Smooth muscle cell (in vitro differentiated cells): ENCODE results near the gene ARNT2. TPM values are rescaled to one million over a fixed set of nuclear protein-coding genes. Genes with fewer than 3 reads are reported as not detected.

ENCODE experiments used
- DNase-seq: peaks from one replicate; lab custom pipeline; 2025; ENCODE audit not compliant: unreplicated experiment; lab: John Stamatoyannopoulos, UW
- H2AFZ ChIP-seq: fragments of 200-600 bp; sonication (generic); 2 replicates; pipeline ENCODE4 v1.6.0; 2016; ENCODE audit warnings: antibody characterized with exemption, low read depth, mild to moderate bottlenecking
- H3F3A ChIP-seq: fragments of 200-600 bp; sonication (generic); 2 replicates; pipeline ENCODE4 v1.6.0; 2017; ENCODE audit warnings: antibody characterized with exemption, low read depth
- H3K27ac ChIP-seq: fragments of 200-600 bp; sonication (generic); 2 replicates; pipeline ENCODE4 v1.5.1; 2016; ENCODE audit warnings: low read depth, mild to moderate bottlenecking
- H3K27me3 ChIP-seq: fragments of 200-600 bp; sonication (generic); 2 replicates; pipeline ENCODE4 v1.6.1; 2016; ENCODE audit warnings: low read depth, mild to moderate bottlenecking
- H3K36me3 ChIP-seq: fragments of 200-600 bp; sonication (generic); 2 replicates; pipeline ENCODE4 v1.5.1; 2016; ENCODE audit warnings: low read depth
- H3K4me1 ChIP-seq: fragments of 200-600 bp; sonication (generic); 2 replicates; pipeline ENCODE4 v1.5.1; 2016; ENCODE audit warnings: low read depth
- H3K4me2 ChIP-seq: fragments of 200-600 bp; sonication (generic); 2 replicates; pipeline ENCODE4 v1.6.0; 2016; ENCODE audit warnings: mild to moderate bottlenecking
- H3K4me3 ChIP-seq: fragments of 200-600 bp; sonication (generic); 2 replicates; pipeline ENCODE4 v1.5.1; 2016; ENCODE audit warnings: mild to moderate bottlenecking
- H3K79me2 ChIP-seq: fragments of 200-600 bp; sonication (generic); 2 replicates; pipeline ENCODE4 v1.6.0; 2016; ENCODE audit warnings: low read depth, mild to moderate bottlenecking
- H3K9ac ChIP-seq: fragments of 200-600 bp; sonication (generic); 2 replicates; pipeline ENCODE4 v1.6.0; 2016; ENCODE audit warnings: low read depth
- H3K9me3 ChIP-seq: fragments of 200-600 bp; sonication (generic); replicated peaks from 2 replicates; pipeline ENCODE4 v1.5.1; 2016; ENCODE audit warnings: low read depth
- H4K20me1 ChIP-seq: fragments of 200-600 bp; sonication (generic); 2 replicates; pipeline ENCODE4 v1.6.0; 2016; ENCODE audit warnings: low read depth
- CTCF ChIP-seq: fragments of 200-600 bp; sonication (generic); IDR thresholded peaks from 2 replicates; pipeline ENCODE4 v1.5.1; 2017; ENCODE audit warnings: borderline replicate concordance, mild to moderate bottlenecking, antibody characterized with exemption; ENCODE audit not compliant: insufficient read depth, poor library complexity, severe bottlenecking
- WGBS: methylation state at CpG from one replicate; pipeline ENCODE4 v1.1.7; 2016; ENCODE audit warnings: low lambda C conversion rate; 5-methylcytosine and 5-hydroxymethylcytosine counted together
- polyA plus RNA-seq: library from polyadenylated mRNA; unstranded; fragments of >200 nt; fragmentation: Nextera tagmentation; extraction: Ambion mirVana; gene quantifications from 2 replicates; pipeline ENCODE4 v1.2.1, GENCODE V29; 2016
- total RNA-seq: library from RNA; depleted of rRNA; stranded (reverse); fragments of >200 nt; gene quantifications from 2 replicates; pipeline ENCODE4 v1.2.3, GENCODE V29; 2014

The ARNT2 gene
- total and polyA plus RNA-seq, 2 experiments from 2014 or later, result 0.55 to 2.8 TPM

- no peaks in the 10 kb centered on the region for H3K27me3 ChIP-seq
- H2AFZ ChIP-seq, result no peak overlapping the region
- H3F3A ChIP-seq, result no peaks in the 10 kb centered on the region
- TF ChIP-seq CTCF, result no peak
- no peak overlapping the region for H3K27ac ChIP-seq
- WGBS, result 96% methylated on average over 2 of the region's 2 CpGs
- peaks cover 5% of the 10 kb centered on the region for H3K4me1 ChIP-seq
- H3K9ac ChIP-seq, result no peak overlapping the region
- H3K79me2 ChIP-seq, result no peaks in the 10 kb centered on the region
- no peaks in the 10 kb centered on the region for H4K20me1 ChIP-seq
- no peaks in the 10 kb centered on the region for H3K36me3 ChIP-seq
- H3K4me2 ChIP-seq, result no peak overlapping the region
- H3K4me3 ChIP-seq, result no peak overlapping the region
- H3K9me3 ChIP-seq, result no peaks in the 10 kb centered on the region
- no peak for DNase-seq
Observed at GRCh38 chr15:80458580-80458979, 54.4 kb downstream of the ARNT2 start.

GRCh38 chr15:80459380-80459779 lies 55.2 kb downstream of the ARNT2 start:
- Histone ChIP-seq H3F3A (no peaks in the 10 kb centered on the region), H4K20me1 (no peaks in the 10 kb centered on the region), H3K27me3 (no peaks in the 10 kb centered on the region), H3K27ac (no peak overlapping the region), H3K36me3 (no peaks in the 10 kb centered on the region), H3K4me3 (no peak overlapping the region), H3K4me1 (peaks cover 5% of the 10 kb centered on the region), H3K9ac (no peak overlapping the region), H2AFZ (no peak overlapping the region), H3K4me2 (no peak overlapping the region), H3K79me2 (no peaks in the 10 kb centered on the region), H3K9me3 (no peaks in the 10 kb centered on the region)
- DNase-seq, result no peak
- no peak for TF ChIP-seq CTCF
- WGBS, result 63% methylated on average over 6 of the region's 6 CpGs

GRCh38 chr15:80459818-80460217 lies 55.6 kb downstream of the ARNT2 start:
- H3K27me3 ChIP-seq, result no peaks in the 10 kb centered on the region
- H2AFZ ChIP-seq, result no peak overlapping the region
- H3K27ac ChIP-seq, result no peak overlapping the region
- no peak overlapping the region for H3K4me2 ChIP-seq
- H4K20me1 ChIP-seq, result no peaks in the 10 kb centered on the region
- no peak for TF ChIP-seq CTCF
- H3F3A ChIP-seq, result no peaks in the 10 kb centered on the region
- 90% methylated on average over 3 of the region's 3 CpGs for WGBS
- peaks cover 5% of the 10 kb centered on the region for H3K4me1 ChIP-seq
- no peaks in the 10 kb centered on the region for H3K79me2 ChIP-seq
- no peaks in the 10 kb centered on the region for H3K9me3 ChIP-seq
- H3K4me3 ChIP-seq, result no peak overlapping the region
- no peak for DNase-seq
- no peaks in the 10 kb centered on the region for H3K36me3 ChIP-seq
- H3K9ac ChIP-seq, result no peak overlapping the region

GRCh38 chr15:80461356-80462095 lies 57.3 kb downstream of the ARNT2 start:
- no peak for DNase-seq
- 94% methylated on average over 13 of the region's 14 CpGs for WGBS
- H3K4me2 ChIP-seq, result no peak overlapping the region

More at GRCh38 chr15:80461356-80462095, 57.3 kb downstream of the ARNT2 start:
- H3K4me3 ChIP-seq, result no peak overlapping the region
- H2AFZ ChIP-seq, result no peak overlapping the region
- no peaks in the 10 kb centered on the region for H3F3A ChIP-seq
- no peaks in the 10 kb centered on the region for H4K20me1 ChIP-seq
- no peaks in the 10 kb centered on the region for H3K27me3 ChIP-seq
- H3K9ac ChIP-seq, result no peak overlapping the region
- no peaks in the 10 kb centered on the region for H3K9me3 ChIP-seq
- H3K79me2 ChIP-seq, result no peaks in the 10 kb centered on the region
- no peak overlapping the region for H3K27ac ChIP-seq
- TF ChIP-seq CTCF, result no peak
- H3K36me3 ChIP-seq, result no peaks in the 10 kb centered on the region
- peaks cover 5% of the 10 kb centered on the region for H3K4me1 ChIP-seq
